ENCODE data around the gene RHOT2.
A peak's percentile ranks its signal among the peaks of the same experiment; 100 is the strongest.

RHOT2 gene

DNA sequence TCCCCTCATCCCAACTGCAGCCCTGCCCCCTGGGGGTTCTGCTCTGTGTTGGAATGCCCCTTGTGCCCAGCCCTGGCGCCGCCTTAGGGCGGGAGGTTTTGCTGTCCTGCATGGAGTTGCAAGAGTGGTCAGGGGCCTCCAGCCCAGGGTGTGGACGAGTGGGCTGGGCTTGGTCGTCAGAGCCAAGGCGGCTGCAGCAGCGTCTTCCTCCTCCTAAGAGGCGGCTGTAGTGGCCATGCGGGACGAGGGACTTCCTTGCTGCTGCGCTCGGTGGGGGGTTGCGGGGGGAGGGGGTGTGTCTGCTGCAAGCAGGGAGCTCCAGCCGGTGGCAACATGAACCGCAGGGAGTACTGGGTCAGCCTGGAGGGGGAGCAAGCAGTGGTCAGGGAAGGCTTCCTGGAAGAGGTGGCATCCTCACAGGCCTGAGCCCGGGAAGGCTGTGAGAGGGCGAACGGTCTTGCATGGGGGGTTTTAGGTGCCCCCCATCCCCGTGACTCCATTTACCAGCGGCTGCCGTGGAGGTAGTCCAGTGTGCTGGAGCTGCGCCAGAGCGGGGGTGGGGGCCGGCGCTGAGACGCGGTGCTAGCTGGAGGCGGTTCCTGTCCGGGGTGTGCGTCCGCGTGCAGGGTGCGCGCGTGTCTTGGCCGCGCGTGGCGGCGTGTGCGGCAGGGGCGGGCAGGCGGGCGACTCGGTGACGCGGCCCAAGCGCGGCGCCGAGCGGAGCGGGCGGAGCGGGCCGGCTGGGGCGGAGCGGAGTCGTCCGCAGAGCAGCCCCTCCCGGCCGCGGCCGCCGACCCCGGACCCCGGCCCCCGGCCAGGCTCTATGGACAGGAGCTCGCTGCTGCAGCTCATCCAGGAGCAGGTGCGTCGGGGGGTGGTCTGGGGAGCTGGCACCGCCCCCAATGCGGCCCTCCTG, 7.3 kb downstream of the RHOT2 start, which contains the start of gene RHBDL1:
RHBDL1 (plus strand) TSS at position 704 of the 916 bp plus-strand sequence; CDS start at position 824, 120 bp downstream.
- TF ChIP-seq, protein P1, sequence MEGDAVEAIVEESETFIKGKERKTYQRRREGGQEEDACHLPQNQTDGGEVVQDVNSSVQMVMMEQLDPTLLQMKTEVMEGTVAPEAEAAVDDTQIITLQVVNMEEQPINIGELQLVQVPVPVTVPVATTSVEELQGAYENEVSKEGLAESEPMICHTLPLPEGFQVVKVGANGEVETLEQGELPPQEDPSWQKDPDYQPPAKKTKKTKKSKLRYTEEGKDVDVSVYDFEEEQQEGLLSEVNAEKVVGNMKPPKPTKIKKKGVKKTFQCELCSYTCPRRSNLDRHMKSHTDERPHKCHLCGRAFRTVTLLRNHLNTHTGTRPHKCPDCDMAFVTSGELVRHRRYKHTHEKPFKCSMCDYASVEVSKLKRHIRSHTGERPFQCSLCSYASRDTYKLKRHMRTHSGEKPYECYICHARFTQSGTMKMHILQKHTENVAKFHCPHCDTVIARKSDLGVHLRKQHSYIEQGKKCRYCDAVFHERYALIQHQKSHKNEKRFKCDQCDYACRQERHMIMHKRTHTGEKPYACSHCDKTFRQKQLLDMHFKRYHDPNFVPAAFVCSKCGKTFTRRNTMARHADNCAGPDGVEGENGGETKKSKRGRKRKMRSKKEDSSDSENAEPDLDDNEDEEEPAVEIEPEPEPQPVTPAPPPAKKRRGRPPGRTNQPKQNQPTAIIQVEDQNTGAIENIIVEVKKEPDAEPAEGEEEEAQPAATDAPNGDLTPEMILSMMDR (IDR thresholded peaks at IDR 0.05; ENCODE audit: control insufficient read depth, insufficient read depth, low read depth, low read length, missing control alignments): peak; percentile 9
- no peak for DNase-seq (ENCODE audit: low read depth)
- peak within 1 kb of the TSS; percentile 39 for H3K4me3 ChIP-seq (ENCODE audit: control insufficient read depth, low read depth, low read length)

DNA sequence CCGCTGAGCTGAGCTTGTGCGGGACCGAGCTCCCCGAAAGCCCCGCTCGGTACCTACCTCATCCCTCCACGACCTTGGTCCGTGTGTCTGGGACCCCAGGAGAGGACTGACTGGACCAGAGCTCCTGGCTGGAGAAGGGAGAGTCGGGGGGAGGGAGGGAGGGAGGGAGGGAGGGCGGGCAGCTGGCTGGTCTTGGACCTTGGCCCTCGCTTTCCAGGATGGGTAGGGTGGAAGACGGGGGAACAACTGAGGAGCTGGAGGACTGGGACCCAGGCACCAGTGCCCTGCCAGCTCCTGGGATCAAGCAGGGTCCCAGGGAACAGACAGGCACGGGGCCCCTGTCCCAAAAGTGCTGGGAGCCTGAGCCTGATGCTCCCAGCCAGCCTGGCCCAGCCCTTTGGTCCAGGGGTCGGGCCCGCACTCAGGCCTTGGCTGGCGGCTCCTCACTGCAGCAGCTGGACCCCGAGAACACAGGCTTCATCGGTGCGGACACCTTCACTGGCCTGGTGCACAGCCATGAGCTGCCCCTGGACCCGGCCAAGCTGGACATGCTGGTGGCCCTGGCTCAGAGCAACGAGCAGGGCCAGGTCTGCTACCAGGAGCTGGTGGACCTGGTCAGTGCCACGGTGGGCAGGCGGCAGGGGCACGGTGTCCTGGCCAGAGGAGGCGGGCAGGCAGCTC, 8.1 kb downstream of the RHOT2 start:
- TF ChIP-seq, protein P1 (IDR thresholded peaks at IDR 0.05; ENCODE audit: control insufficient read depth, insufficient read depth, low read depth, low read length, missing control alignments): no peak
- no peak for DNase-seq (ENCODE audit: low read depth)
- H3K4me3 ChIP-seq (ENCODE audit: control insufficient read depth, low read depth, low read length): peak overlapping the region; percentile 39

DNA sequence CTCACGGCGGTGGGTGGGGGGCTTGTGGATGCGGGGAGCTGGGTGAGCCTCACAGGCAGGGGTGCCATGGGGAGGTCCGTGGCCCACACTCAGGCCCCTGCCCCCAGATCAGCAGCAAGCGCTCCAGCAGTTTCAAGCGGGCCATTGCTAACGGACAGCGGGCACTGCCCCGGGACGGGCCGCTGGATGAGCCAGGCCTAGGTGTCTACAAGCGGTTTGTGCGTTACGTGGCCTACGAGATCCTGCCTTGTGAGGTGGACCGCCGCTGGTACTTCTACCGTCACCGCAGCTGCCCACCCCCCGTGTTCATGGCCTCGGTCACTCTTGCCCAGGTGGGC, 8.6 kb downstream of the RHOT2 start:
- TF ChIP-seq, protein P1 (IDR thresholded peaks at IDR 0.05; ENCODE audit: control insufficient read depth, insufficient read depth, low read depth, low read length, missing control alignments): no peak

DNA sequence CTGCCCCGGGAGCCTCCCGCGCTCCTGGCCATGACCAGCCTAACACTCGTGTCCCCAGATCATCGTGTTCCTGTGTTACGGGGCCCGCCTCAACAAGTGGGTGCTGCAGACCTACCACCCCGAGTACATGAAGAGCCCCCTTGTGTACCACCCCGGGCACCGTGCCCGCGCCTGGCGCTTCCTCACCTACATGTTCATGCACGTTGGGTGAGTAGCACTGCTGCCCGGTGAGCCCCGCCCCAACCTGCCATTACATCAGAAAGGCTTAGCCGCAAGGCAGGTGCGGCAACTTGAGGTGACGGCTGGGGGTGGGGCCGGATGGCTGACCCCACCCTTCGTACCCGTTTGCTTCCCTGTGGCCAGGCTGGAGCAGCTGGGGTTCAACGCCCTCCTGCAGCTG, 9.0 kb downstream of the RHOT2 start:
- TF ChIP-seq, protein P1 (IDR thresholded peaks at IDR 0.05; ENCODE audit: control insufficient read depth, insufficient read depth, low read depth, low read length, missing control alignments): no peak
- H3K4me3 ChIP-seq (ENCODE audit: control insufficient read depth, low read depth, low read length): no peak overlapping the region
- DNase-seq (ENCODE audit: low read depth): no peak

More for the DNA sequence above, 8.6 kb downstream of the RHOT2 start:
- no peak for DNase-seq (ENCODE audit: low read depth)
- no peak overlapping the region for H3K4me3 ChIP-seq (ENCODE audit: control insufficient read depth, low read depth, low read length)

DNA sequence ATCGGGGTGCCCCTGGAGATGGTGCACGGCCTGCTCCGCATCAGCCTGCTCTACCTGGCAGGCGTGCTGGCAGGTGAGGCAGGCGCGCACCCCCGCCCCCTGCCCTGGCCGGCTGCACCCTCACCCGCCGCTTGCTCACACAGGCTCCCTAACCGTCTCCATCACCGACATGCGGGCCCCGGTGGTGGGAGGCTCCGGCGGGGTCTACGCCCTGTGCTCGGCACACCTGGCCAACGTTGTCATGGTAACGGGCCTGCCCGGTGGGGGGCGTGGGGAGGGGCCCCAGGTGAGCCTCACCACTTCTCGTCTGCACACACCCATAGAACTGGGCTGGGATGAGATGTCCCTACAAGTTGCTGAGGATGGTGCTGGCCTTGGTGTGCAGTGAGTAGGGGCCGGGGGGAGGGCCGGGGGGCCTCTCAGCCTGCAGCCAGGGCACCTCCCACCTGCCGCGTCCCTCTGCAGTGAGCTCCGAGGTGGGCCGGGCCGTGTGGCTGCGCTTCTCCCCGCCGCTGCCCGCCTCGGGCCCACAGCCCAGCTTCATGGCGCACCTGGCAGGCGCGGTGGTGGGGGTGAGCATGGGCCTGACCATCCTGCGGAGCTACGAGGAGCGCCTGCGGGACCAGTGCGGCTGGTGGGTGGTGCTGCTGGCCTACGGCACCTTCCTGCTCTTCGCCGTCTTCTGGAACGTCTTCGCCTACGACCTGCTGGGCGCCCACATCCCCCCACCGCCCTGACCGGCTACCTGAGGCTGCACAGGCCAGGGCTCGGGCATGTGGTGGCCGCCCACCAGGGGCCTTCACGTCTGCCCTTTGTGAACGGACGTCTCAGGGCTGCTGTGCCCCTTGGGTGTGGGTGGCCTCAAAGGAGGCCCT, 9.6 kb downstream of the RHOT2 start:
- H3K4me3 ChIP-seq (ENCODE audit: control insufficient read depth, low read depth, low read length): no peak overlapping the region
- no peak for DNase-seq (ENCODE audit: low read depth)

More for the DNA sequence above, 9.6 kb downstream of the RHOT2 start:
- TF ChIP-seq, protein P1 (IDR thresholded peaks at IDR 0.05; ENCODE audit: control insufficient read depth, insufficient read depth, low read depth, low read length, missing control alignments): no peak
